ENCODE results near the gene LTO1.
A peak's percentile ranks its signal among the peaks of the same experiment; 100 is the strongest.

The LTO1 gene

GRCh38 chr11:69674267-69674885 is 777 bp downstream of the LTO1 start:
- peak; percentile 63 for DNase-seq

- no peak for DNase-seq
These were observed 3.3 kb downstream of the LTO1 start for GRCh38 chr11:69671734-69672465.

- DNase-seq: peak; percentile 77
These were observed 4.9 kb downstream of the LTO1 start for GRCh38 chr11:69670158-69670845.

- no peak for DNase-seq
These were observed 5.7 kb downstream of the LTO1 start for GRCh38 chr11:69669486-69669885.

- no peak for DNase-seq
These were observed 7.2 kb downstream of the LTO1 start for GRCh38 chr11:69667619-69668604.

- no peak for DNase-seq
These were observed 8.2 kb downstream of the LTO1 start for GRCh38 chr11:69666752-69667536.

GRCh38 chr11:69666261-69666660 is 8.9 kb downstream of the LTO1 start:
- DNase-seq: no peak

- DNase-seq: no peak
These were observed 9.5 kb downstream of the LTO1 start for GRCh38 chr11:69665669-69666068.

GRCh38 chr11:69664901-69665300 is 10.3 kb downstream of the LTO1 start:
- no peak for DNase-seq

- DNase-seq: no peak
These were observed 10.9 kb downstream of the LTO1 start for GRCh38 chr11:69664103-69664775.

GRCh38 chr11:69663326-69663725 is 11.8 kb downstream of the LTO1 start:
- no peak for DNase-seq

- DNase-seq: no peak
These were observed 12.3 kb downstream of the LTO1 start for GRCh38 chr11:69662806-69663205.

GRCh38 chr11:69662021-69662698 is 13.0 kb downstream of the LTO1 start:
- DNase-seq: no peak

GRCh38 chr11:69661413-69661715 is 13.8 kb downstream of the LTO1 start:
- DNase-seq: no peak

- no peak for DNase-seq
These were observed 15.1 kb downstream of the LTO1 start for GRCh38 chr11:69660001-69660500.

GRCh38 chr11:69659591-69659990 is 15.6 kb downstream of the LTO1 start:
- DNase-seq: no peak

- no peak for DNase-seq
These were observed 16.3 kb downstream of the LTO1 start for GRCh38 chr11:69658626-69659450.

- DNase-seq: no peak
These were observed 17.1 kb downstream of the LTO1 start for GRCh38 chr11:69657911-69658625.

- no peak for DNase-seq
These were observed 17.7 kb downstream of the LTO1 start for GRCh38 chr11:69657456-69657910.

All from T1000 (cell line).